ENCODE data around the gene DBN1. TPM values are rescaled to one million over a fixed set of nuclear protein-coding genes. Genes with fewer than 3 reads are reported as not detected.
"Not testable (repeated sequence)": the region's sequence is repeated elsewhere in the genome, so short reads cannot be mapped to it uniquely, and the experiment has no call there.

DBN1 gene
- total RNA-seq, 1 donor from 2014 or later = 113 TPM

DNA sequence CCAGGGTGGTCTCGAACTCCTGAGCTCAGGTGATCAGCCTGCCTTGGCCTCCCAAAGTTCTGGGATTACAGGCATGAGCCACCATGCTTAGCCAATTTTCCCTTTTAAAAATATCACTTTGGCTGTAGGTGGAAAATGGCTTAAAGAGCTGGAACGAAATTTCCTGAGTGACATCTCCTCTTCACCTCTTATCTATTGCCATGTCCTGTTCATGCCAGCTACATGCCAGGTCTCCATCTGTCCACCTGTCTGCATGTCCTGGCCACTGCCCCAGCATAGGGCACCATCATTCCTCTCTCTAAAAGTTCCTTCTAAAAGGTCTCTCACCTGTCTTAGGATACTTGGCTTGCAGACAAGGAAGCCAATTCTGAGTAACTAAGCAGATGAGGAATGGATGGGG lies 49.8 kb downstream of the DBN1 start:
- no peak overlapping the region for H3K9ac ChIP-seq
- peak overlapping the region; percentile 70 for H3K27ac Mint-ChIP-seq
- H3K4me1 Mint-ChIP-seq = peaks cover 15% of the 10 kb centered on the region

GRCh38 chr5:177421062-177421798 lies 52.2 kb downstream of the DBN1 start:
- H3K9me3 ChIP-seq (ENCODE audit: low read depth) = no peaks in the 10 kb centered on the region
- no peaks in the 10 kb centered on the region for H3K27me3 ChIP-seq
- DNase-seq (ENCODE audit: low spot score) = no peak
- H3K27ac Mint-ChIP-seq = peak overlapping the region; percentile 43
- H3K9me3 Mint-ChIP-seq = no peaks in the 10 kb centered on the region
- H3K27me3 Mint-ChIP-seq (ENCODE audit: insufficient read depth, low read depth) = peaks cover 13% of the 10 kb centered on the region
- no peak for TF ChIP-seq EZH2 (IDR thresholded peaks at IDR 0.05)
- TF ChIP-seq, protein P1, sequence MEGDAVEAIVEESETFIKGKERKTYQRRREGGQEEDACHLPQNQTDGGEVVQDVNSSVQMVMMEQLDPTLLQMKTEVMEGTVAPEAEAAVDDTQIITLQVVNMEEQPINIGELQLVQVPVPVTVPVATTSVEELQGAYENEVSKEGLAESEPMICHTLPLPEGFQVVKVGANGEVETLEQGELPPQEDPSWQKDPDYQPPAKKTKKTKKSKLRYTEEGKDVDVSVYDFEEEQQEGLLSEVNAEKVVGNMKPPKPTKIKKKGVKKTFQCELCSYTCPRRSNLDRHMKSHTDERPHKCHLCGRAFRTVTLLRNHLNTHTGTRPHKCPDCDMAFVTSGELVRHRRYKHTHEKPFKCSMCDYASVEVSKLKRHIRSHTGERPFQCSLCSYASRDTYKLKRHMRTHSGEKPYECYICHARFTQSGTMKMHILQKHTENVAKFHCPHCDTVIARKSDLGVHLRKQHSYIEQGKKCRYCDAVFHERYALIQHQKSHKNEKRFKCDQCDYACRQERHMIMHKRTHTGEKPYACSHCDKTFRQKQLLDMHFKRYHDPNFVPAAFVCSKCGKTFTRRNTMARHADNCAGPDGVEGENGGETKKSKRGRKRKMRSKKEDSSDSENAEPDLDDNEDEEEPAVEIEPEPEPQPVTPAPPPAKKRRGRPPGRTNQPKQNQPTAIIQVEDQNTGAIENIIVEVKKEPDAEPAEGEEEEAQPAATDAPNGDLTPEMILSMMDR (IDR thresholded peaks at IDR 0.05) = no peak
- TF ChIP-seq EZH2phosphoT487 (IDR thresholded peaks at IDR 0.05) = no peak
- H3K36me3 Mint-ChIP-seq = no peaks in the 10 kb centered on the region
- H3K79me2 ChIP-seq (ENCODE audit: low read depth) = no peaks in the 10 kb centered on the region
- no peak overlapping the region for H3K4me2 ChIP-seq
- H3K4me3 Mint-ChIP-seq = no peak overlapping the region
- H3K36me3 ChIP-seq = no peaks in the 10 kb centered on the region
- peaks cover 12% of the 10 kb centered on the region for H3F3A ChIP-seq (ENCODE audit: low read depth)
- peaks cover 6% of the 10 kb centered on the region for H3K4me1 Mint-ChIP-seq
- H2AFZ ChIP-seq (replicated peaks) = no peak overlapping the region
- no peak overlapping the region for H3K4me3 ChIP-seq
- no peaks in the 10 kb centered on the region for H4K20me1 ChIP-seq (ENCODE audit: low read depth)
- no peak overlapping the region for H3K27ac ChIP-seq
- H3K9ac ChIP-seq = no peak overlapping the region
- no peaks in the 10 kb centered on the region for H3K4me1 ChIP-seq

More for the DNA sequence above, 49.8 kb downstream of the DBN1 start:
- TF ChIP-seq EZH2phosphoT487 (IDR thresholded peaks at IDR 0.05) = no peak
- no peak for TF ChIP-seq EZH2 (IDR thresholded peaks at IDR 0.05)
- TF ChIP-seq, protein P1 (IDR thresholded peaks at IDR 0.05) = no peak
- Mint-ChIP-seq H3K9me3 (no peaks in the 10 kb centered on the region), H3K27me3 (ENCODE audit: insufficient read depth, low read depth) (peaks cover 13% of the 10 kb centered on the region), H3K36me3 (no peaks in the 10 kb centered on the region), H3K4me3 (no peak overlapping the region)
- Histone ChIP-seq H3K9me3 (ENCODE audit: low read depth) (no peaks in the 10 kb centered on the region), H4K20me1 (ENCODE audit: low read depth) (peaks cover 20% of the 10 kb centered on the region), H3K4me2 (no peak overlapping the region), H3K27ac (no peak overlapping the region), H3K36me3 (no peaks in the 10 kb centered on the region), H3K4me3 (no peak overlapping the region), H3K27me3 (no peaks in the 10 kb centered on the region), H3F3A (ENCODE audit: low read depth) (peaks cover 12% of the 10 kb centered on the region), H3K79me2 (ENCODE audit: low read depth) (peaks cover 20% of the 10 kb centered on the region), H2AFZ (replicated peaks) (no peak overlapping the region), H3K4me1 (peaks cover 9% of the 10 kb centered on the region)
- DNase-seq (ENCODE audit: low spot score) = no peak

DNA sequence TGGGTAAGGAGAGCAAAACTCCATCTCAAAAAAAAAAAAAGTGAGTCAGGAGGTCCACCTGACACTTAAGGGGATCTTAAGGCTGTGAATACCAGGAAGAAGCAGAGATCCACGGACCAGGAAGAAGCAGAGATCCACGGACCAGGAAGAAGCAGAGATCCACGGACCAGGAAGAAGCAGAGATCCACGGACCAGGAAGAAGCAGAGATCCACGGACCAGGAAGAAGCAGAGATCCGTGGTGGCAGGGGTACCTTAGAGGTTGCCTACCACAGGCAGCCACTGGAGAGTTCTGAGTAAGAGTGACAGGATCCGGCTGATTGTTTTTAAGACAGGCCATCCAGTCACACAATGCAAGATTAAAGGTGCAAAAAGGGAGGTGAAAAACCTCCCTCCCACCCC lies 53.0 kb downstream of the DBN1 start:
- not testable (repeated sequence) for H3K9ac ChIP-seq; H3K27ac ChIP-seq; H3K27ac Mint-ChIP-seq; H3K9me3 ChIP-seq (ENCODE audit: low read depth); H3K4me1 Mint-ChIP-seq; H3K79me2 ChIP-seq (ENCODE audit: low read depth); H3K4me2 ChIP-seq; H3K4me3 Mint-ChIP-seq; H3K36me3 ChIP-seq; DNase-seq (ENCODE audit: low spot score); H3K27me3 ChIP-seq; H4K20me1 ChIP-seq (ENCODE audit: low read depth); H2AFZ ChIP-seq (replicated peaks); H3K4me1 ChIP-seq; H3K4me3 ChIP-seq; H3F3A ChIP-seq (ENCODE audit: low read depth); H3K9me3 Mint-ChIP-seq; H3K36me3 Mint-ChIP-seq
- peaks cover 13% of the 10 kb centered on the region for H3K27me3 Mint-ChIP-seq (ENCODE audit: insufficient read depth, low read depth)

GRCh38 chr5:177419046-177419445 lies 54.4 kb downstream of the DBN1 start:
- no peak overlapping the region for H3K4me3 Mint-ChIP-seq
- Histone ChIP-seq H3F3A (ENCODE audit: low read depth) (no peaks in the 10 kb centered on the region), H3K79me2 (ENCODE audit: low read depth) (no peaks in the 10 kb centered on the region), H3K9ac (no peak overlapping the region), H3K36me3 (no peaks in the 10 kb centered on the region), H3K9me3 (ENCODE audit: low read depth) (no peaks in the 10 kb centered on the region), H3K4me3 (no peak overlapping the region), H3K4me1 (no peaks in the 10 kb centered on the region), H2AFZ (replicated peaks) (no peak overlapping the region), H4K20me1 (ENCODE audit: low read depth) (no peaks in the 10 kb centered on the region), H3K27me3 (no peaks in the 10 kb centered on the region), H3K27ac (no peak overlapping the region), H3K4me2 (no peak overlapping the region)
- H3K4me1 Mint-ChIP-seq = no peaks in the 10 kb centered on the region
- TF ChIP-seq EZH2 (IDR thresholded peaks at IDR 0.05) = no peak
- TF ChIP-seq, protein P1 (IDR thresholded peaks at IDR 0.05) = no peak
- TF ChIP-seq EZH2phosphoT487 (IDR thresholded peaks at IDR 0.05) = no peak
- H3K27ac Mint-ChIP-seq = no peak overlapping the region
- H3K27me3 Mint-ChIP-seq (ENCODE audit: insufficient read depth, low read depth) = peaks cover 12% of the 10 kb centered on the region
- H3K36me3 Mint-ChIP-seq = no peaks in the 10 kb centered on the region
- DNase-seq (ENCODE audit: low spot score) = no peak
- no peaks in the 10 kb centered on the region for H3K9me3 Mint-ChIP-seq

GRCh38 chr5:177417081-177417480 lies 56.4 kb downstream of the DBN1 start:
- not testable (repeated sequence) for H3K27me3 ChIP-seq; H3K36me3 ChIP-seq; H3K9me3 Mint-ChIP-seq; H3K4me1 Mint-ChIP-seq; H3K27me3 Mint-ChIP-seq (ENCODE audit: insufficient read depth, low read depth); H3K27ac Mint-ChIP-seq; DNase-seq (ENCODE audit: low spot score); H3K79me2 ChIP-seq (ENCODE audit: low read depth); H3F3A ChIP-seq (ENCODE audit: low read depth); H3K9ac ChIP-seq; H2AFZ ChIP-seq (replicated peaks); H3K36me3 Mint-ChIP-seq; H3K9me3 ChIP-seq (ENCODE audit: low read depth); H4K20me1 ChIP-seq (ENCODE audit: low read depth); H3K4me1 ChIP-seq; H3K4me2 ChIP-seq; H3K4me3 Mint-ChIP-seq; H3K27ac ChIP-seq; H3K4me3 ChIP-seq
